ENCODE data around the gene IQSEC2. TPM values are rescaled to one million over a fixed set of nuclear protein-coding genes. Genes with fewer than 3 reads are reported as not detected.

IQSEC2 gene
- total and polyA plus RNA-seq, 2 of the 8 experiments (the other 6 are each of a cell fraction or from before 2014, with no cell fraction given): 6.1 to 54.9 TPM

DNA sequence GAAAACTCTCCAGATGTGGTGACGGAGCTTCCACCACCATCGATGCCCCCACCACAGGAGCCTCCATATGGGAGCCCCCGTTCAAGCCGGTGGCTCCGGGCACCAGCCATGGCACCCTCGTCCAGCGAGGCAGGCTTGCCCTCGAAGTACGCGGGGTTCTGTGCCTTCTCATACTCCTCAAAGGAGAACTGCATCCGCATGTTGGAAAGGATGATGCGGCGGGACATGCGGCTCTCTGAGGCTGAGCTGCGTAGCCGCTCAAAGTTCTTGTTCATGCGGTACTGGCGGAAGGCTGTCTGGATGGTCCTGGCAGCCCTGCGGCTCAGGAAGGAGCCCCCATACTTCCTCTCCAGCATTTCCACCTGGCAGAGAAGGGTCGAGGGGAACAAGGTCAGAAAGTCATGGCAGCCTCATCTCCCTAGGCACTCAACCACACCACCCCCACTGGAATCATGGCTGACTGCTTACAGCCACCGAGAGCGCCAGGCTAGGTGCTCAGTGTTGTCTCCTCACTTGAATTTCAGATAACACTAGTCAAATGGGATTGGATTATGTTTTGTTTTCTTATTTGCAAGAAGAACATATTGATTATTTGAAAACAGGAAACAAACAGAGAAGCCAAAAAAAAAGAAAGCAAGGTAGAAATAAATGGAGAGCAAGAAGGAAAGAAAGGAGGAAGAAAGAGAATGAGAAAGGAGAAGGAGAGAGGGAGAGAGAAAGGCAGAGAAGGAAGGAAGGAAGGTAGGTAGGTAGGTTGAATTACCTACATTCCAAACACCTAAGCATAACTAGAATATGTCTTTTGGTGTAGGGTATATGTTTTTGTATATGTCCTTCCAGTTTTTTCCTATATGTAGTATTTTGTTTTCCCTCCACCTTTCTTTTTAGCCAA lies 26.6 kb downstream of the IQSEC2 start (continued):
- TF ChIP-seq, protein P1, sequence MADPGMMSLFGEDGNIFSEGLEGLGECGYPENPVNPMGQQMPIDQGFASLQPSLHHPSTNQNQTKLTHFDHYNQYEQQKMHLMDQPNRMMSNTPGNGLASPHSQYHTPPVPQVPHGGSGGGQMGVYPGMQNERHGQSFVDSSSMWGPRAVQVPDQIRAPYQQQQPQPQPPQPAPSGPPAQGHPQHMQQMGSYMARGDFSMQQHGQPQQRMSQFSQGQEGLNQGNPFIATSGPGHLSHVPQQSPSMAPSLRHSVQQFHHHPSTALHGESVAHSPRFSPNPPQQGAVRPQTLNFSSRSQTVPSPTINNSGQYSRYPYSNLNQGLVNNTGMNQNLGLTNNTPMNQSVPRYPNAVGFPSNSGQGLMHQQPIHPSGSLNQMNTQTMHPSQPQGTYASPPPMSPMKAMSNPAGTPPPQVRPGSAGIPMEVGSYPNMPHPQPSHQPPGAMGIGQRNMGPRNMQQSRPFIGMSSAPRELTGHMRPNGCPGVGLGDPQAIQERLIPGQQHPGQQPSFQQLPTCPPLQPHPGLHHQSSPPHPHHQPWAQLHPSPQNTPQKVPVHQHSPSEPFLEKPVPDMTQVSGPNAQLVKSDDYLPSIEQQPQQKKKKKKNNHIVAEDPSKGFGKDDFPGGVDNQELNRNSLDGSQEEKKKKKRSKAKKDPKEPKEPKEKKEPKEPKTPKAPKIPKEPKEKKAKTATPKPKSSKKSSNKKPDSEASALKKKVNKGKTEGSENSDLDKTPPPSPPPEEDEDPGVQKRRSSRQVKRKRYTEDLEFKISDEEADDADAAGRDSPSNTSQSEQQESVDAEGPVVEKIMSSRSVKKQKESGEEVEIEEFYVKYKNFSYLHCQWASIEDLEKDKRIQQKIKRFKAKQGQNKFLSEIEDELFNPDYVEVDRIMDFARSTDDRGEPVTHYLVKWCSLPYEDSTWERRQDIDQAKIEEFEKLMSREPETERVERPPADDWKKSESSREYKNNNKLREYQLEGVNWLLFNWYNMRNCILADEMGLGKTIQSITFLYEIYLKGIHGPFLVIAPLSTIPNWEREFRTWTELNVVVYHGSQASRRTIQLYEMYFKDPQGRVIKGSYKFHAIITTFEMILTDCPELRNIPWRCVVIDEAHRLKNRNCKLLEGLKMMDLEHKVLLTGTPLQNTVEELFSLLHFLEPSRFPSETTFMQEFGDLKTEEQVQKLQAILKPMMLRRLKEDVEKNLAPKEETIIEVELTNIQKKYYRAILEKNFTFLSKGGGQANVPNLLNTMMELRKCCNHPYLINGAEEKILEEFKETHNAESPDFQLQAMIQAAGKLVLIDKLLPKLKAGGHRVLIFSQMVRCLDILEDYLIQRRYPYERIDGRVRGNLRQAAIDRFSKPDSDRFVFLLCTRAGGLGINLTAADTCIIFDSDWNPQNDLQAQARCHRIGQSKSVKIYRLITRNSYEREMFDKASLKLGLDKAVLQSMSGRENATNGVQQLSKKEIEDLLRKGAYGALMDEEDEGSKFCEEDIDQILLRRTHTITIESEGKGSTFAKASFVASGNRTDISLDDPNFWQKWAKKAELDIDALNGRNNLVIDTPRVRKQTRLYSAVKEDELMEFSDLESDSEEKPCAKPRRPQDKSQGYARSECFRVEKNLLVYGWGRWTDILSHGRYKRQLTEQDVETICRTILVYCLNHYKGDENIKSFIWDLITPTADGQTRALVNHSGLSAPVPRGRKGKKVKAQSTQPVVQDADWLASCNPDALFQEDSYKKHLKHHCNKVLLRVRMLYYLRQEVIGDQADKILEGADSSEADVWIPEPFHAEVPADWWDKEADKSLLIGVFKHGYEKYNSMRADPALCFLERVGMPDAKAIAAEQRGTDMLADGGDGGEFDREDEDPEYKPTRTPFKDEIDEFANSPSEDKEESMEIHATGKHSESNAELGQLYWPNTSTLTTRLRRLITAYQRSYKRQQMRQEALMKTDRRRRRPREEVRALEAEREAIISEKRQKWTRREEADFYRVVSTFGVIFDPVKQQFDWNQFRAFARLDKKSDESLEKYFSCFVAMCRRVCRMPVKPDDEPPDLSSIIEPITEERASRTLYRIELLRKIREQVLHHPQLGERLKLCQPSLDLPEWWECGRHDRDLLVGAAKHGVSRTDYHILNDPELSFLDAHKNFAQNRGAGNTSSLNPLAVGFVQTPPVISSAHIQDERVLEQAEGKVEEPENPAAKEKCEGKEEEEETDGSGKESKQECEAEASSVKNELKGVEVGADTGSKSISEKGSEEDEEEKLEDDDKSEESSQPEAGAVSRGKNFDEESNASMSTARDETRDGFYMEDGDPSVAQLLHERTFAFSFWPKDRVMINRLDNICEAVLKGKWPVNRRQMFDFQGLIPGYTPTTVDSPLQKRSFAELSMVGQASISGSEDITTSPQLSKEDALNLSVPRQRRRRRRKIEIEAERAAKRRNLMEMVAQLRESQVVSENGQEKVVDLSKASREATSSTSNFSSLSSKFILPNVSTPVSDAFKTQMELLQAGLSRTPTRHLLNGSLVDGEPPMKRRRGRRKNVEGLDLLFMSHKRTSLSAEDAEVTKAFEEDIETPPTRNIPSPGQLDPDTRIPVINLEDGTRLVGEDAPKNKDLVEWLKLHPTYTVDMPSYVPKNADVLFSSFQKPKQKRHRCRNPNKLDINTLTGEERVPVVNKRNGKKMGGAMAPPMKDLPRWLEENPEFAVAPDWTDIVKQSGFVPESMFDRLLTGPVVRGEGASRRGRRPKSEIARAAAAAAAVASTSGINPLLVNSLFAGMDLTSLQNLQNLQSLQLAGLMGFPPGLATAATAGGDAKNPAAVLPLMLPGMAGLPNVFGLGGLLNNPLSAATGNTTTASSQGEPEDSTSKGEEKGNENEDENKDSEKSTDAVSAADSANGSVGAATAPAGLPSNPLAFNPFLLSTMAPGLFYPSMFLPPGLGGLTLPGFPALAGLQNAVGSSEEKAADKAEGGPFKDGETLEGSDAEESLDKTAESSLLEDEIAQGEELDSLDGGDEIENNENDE (IDR thresholded peaks at IDR 0.05; ENCODE audit: insufficient replicate concordance, low read length): no peak
- TF ChIP-seq ASH2L (IDR thresholded peaks at IDR 0.05; ENCODE audit: low read length) (no peak), FOSL1 (IDR thresholded peaks at IDR 0.05; ENCODE audit: insufficient read depth, low read depth, low read length) (no peak), TAF1 (IDR thresholded peaks at IDR 0.05; ENCODE audit: low read depth, low read length) (no peak), SIRT6 (IDR thresholded peaks at IDR 0.05; ENCODE audit: low read length) (no peak), TEAD4 (IDR thresholded peaks at IDR 0.05; ENCODE audit: low read depth, low read length) (no peak)
- TF ChIP-seq, protein P2, sequence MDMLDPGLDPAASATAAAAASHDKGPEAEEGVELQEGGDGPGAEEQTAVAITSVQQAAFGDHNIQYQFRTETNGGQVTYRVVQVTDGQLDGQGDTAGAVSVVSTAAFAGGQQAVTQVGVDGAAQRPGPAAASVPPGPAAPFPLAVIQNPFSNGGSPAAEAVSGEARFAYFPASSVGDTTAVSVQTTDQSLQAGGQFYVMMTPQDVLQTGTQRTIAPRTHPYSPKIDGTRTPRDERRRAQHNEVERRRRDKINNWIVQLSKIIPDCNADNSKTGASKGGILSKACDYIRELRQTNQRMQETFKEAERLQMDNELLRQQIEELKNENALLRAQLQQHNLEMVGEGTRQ (IDR thresholded peaks at IDR 0.05; ENCODE audit: low read length): no peak
- TF ChIP-seq, protein P3, sequence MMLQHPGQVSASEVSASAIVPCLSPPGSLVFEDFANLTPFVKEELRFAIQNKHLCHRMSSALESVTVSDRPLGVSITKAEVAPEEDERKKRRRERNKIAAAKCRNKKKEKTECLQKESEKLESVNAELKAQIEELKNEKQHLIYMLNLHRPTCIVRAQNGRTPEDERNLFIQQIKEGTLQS (IDR thresholded peaks at IDR 0.05; ENCODE audit: insufficient read depth, low read depth, low read length): no peak

Data from H1 (cell line).